Measurements from ENCODE around the gene COL12A1.

DNA sequence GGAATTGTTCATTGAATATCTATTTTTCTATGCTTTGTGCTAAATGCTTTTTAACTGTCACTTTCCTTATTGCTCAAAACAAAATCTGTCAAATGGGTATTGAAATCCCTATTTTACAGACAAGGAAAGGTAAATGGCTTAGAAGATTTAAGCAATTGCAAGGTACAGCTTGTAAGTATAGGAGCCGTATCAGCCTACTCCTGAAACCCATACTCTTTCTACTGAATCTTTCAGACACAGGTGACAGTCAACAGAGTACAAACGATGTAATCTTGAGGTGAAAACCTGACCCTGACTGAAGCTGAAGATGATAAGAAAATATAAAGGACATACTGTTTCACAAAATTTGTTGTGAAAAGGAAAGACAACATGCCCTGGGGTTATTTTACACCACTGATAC, 44.7 kb upstream of the COL12A1 start:
- TF ChIP-seq, protein P1, sequence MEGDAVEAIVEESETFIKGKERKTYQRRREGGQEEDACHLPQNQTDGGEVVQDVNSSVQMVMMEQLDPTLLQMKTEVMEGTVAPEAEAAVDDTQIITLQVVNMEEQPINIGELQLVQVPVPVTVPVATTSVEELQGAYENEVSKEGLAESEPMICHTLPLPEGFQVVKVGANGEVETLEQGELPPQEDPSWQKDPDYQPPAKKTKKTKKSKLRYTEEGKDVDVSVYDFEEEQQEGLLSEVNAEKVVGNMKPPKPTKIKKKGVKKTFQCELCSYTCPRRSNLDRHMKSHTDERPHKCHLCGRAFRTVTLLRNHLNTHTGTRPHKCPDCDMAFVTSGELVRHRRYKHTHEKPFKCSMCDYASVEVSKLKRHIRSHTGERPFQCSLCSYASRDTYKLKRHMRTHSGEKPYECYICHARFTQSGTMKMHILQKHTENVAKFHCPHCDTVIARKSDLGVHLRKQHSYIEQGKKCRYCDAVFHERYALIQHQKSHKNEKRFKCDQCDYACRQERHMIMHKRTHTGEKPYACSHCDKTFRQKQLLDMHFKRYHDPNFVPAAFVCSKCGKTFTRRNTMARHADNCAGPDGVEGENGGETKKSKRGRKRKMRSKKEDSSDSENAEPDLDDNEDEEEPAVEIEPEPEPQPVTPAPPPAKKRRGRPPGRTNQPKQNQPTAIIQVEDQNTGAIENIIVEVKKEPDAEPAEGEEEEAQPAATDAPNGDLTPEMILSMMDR (IDR thresholded peaks at IDR 0.05): no peak
- TF ChIP-seq POLR2A (IDR thresholded peaks at IDR 0.05) (no peak), POLR2AphosphoS5 (IDR thresholded peaks at IDR 0.05) (no peak)

Data from transverse colon (tissue), 4 donors.